Coronary artery (tissue), 2 donors: ENCODE measurements around the gene GALNT1.
A peak's percentile ranks its signal among the peaks of the same experiment; 100 is the strongest.

Experiments used
- DNase-seq: peaks from one replicate; pipeline ENCODE4 v3.0.0-alpha.2; 2017; ENCODE audit warnings: low spot score
- H3K27ac ChIP-seq, 2 donors: fragments of 200-600 bp; sonication (generic); one replicate each; pipeline ENCODE4 v1.5.1; 2016 to 2019
- H3K4me3 ChIP-seq: fragments of 200-600 bp; sonication (generic); 2 replicates; pipeline ENCODE4 v1.5.1; 2016; ENCODE audit warnings: mild to moderate bottlenecking, moderate library complexity
- CTCF ChIP-seq: fragments of 200-600 bp; sonication (generic); IDR thresholded peaks from one replicate; pipeline ENCODE4 v1.5.1; 2019; ENCODE audit warnings: antibody characterized with exemption

GALNT1 gene

GRCh38 chr18:35577045-35577848, 4.3 kb upstream of the GALNT1 start:
- Histone ChIP-seq H3K4me3 (no peak overlapping the region), H3K27ac (no peak overlapping the region)
- no peak for DNase-seq
- no peak for TF ChIP-seq CTCF

GRCh38 chr18:35578481-35578880, 3.1 kb upstream of the GALNT1 start:
- no peak for TF ChIP-seq CTCF
- DNase-seq = no peak
- H3K4me3 ChIP-seq = no peak overlapping the region
- H3K27ac ChIP-seq = no peak overlapping the region

- Histone ChIP-seq H3K4me3 (no peak overlapping the region), H3K27ac (no peak overlapping the region)
- no peak for TF ChIP-seq CTCF
- DNase-seq = no peak
These were observed 2.6 kb upstream of the GALNT1 start for GRCh38 chr18:35578936-35579335.

- Histone ChIP-seq H3K27ac (peak overlapping the region; percentile 96 to 99), H3K4me3 (peak overlapping the region; percentile 98)
- no peak for TF ChIP-seq CTCF
- DNase-seq = peak; percentile 81
These were observed 620 bp upstream of the GALNT1 start for GRCh38 chr18:35580701-35581539.

- DNase-seq = no peak
- Histone ChIP-seq H3K4me3 (peak overlapping the region; percentile 82), H3K27ac (peak overlapping the region in 1 of 2 donors; percentile 82)
- TF ChIP-seq CTCF = no peak
These were observed 530 bp downstream of the GALNT1 start for GRCh38 chr18:35581898-35582641.

GRCh38 chr18:35582899-35583558, 1.5 kb downstream of the GALNT1 start:
- peak overlapping the region; percentile 82 for H3K4me3 ChIP-seq
- no peak for DNase-seq
- TF ChIP-seq CTCF = no peak
- no peak overlapping the region for H3K27ac ChIP-seq
